GM18526 (cell line): ENCODE measurements around the gene C2CD3.

Experiments
- POLR2A ChIP-seq: IDR thresholded peaks from 3 replicates; pipeline ENCODE4 v1.6.1; 2011; ENCODE audit not compliant: insufficient read length; ENCODE audit errors: extremely low read depth

Gene C2CD3

DNA sequence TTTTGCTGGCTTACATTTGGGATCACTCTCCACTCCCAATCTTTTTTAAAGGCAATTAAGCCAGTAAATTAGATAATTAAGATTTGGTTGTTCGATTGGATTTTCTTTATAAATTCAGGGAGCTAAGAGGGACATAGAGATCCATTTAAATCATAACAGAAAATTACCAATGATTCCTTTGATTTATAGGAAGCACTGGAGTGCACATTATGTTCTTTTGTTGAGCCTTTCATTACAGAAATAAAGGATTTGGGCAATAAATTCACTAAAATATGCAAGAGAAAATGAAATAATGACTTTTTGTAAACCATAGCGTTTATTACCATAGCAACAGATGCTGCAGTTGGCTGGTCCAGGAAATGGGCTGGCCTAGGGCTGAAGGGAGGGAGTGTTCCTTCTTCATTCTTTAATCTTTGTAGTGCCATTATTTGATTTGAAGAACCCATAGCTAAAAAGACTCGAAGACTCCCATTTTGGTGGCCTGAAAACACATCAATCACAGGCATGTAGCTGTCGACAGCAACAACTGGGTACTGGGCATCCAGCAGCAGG, 73.0 kb downstream of the C2CD3 start:
- TF ChIP-seq POLR2A, result no peak

GRCh38 chr11:74094393-74094792, 76.4 kb downstream of the C2CD3 start:
- no peak for TF ChIP-seq POLR2A

- no peak for TF ChIP-seq POLR2A
Observed at GRCh38 chr11:74092425-74092824, 78.4 kb downstream of the C2CD3 start.

DNA sequence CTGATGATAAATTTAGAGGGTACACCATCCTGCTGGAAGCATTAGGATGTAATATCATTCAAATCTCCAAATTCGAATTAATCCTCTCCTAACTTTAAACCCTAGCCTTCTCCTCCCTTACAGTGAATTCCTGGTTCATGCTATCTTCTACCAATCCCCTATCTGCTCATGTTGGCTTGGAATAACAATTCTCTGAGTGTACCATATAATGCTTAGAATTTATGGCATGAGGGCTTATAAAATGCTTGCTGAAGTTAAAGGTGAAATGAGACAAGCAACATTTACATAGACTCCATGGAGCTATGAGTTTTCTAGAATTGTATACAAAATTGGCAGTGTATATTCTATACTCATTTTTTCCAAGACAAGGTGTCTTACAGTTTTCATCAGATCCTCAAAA, 79.3 kb downstream of the C2CD3 start:
- TF ChIP-seq POLR2A, result no peak

DNA sequence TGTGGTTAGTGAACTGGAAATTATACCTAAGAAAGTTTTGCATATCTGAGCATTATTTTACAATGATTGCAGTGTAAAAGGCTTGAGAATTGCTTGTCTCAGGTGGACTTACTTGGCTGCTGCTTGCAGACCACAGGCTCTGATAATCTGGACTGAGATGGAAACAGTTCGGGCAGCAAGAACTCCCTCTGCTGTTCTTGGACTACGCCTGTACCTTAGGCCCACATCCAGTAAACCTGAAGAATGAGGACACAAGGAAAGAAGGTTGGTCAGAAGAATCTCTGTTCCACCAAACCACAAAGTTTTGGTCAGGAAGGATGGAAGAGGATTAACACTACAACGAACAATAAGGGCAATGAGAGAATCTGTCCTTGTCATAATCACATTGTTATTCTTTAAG, 80.1 kb downstream of the C2CD3 start:
- TF ChIP-seq POLR2A, result no peak

- no peak for TF ChIP-seq POLR2A
Observed at GRCh38 chr11:74086242-74086884, 84.4 kb downstream of the C2CD3 start.

DNA sequence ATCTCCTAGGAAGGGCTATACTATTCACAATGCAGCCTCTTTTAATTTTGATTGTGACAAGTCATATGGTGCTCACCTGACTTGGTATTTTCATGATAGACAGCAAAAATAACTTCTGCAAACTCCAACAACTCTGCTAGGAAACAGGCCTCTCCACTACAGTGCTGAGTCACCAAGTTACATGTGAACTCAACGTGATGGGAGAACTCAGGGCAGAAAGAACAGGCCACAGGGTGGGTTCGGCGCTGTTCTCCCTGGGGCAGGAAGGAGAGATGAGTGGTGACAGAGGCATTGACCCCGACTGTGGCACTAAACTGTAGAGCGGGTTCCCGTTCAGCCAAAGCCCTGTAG, 85.3 kb downstream of the C2CD3 start:
- TF ChIP-seq POLR2A, result no peak

GRCh38 chr11:74084796-74085541, 85.8 kb downstream of the C2CD3 start:
- TF ChIP-seq POLR2A, result no peak

GRCh38 chr11:74081428-74081827, 89.4 kb downstream of the C2CD3 start:
- no peak for TF ChIP-seq POLR2A

GRCh38 chr11:74077193-74077592, 93.6 kb downstream of the C2CD3 start:
- TF ChIP-seq POLR2A, result no peak

- no peak for TF ChIP-seq POLR2A
Observed at GRCh38 chr11:74072721-74073120, 98.1 kb downstream of the C2CD3 start.

DNA sequence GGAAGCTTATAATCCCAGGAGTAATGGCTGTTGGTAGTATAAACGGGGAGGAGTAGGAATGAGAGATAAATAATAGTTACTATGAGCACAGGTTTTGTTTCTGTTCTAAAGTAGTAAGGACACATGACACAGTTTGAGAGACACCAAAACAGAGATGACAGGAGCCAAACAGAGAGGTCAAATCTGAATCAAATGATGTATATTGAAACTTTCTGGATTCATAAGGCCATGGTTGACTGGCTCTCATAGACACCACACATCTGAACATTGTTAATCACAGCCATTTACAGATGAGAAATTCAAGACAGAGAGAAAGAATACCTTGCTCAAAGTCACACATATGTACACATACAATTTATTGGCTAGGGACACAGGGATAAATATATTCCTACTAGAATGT, 98.5 kb downstream of the C2CD3 start:
- no peak for TF ChIP-seq POLR2A

GRCh38 chr11:74070723-74071492, 99.9 kb downstream of the C2CD3 start:
- no peak for TF ChIP-seq POLR2A

DNA sequence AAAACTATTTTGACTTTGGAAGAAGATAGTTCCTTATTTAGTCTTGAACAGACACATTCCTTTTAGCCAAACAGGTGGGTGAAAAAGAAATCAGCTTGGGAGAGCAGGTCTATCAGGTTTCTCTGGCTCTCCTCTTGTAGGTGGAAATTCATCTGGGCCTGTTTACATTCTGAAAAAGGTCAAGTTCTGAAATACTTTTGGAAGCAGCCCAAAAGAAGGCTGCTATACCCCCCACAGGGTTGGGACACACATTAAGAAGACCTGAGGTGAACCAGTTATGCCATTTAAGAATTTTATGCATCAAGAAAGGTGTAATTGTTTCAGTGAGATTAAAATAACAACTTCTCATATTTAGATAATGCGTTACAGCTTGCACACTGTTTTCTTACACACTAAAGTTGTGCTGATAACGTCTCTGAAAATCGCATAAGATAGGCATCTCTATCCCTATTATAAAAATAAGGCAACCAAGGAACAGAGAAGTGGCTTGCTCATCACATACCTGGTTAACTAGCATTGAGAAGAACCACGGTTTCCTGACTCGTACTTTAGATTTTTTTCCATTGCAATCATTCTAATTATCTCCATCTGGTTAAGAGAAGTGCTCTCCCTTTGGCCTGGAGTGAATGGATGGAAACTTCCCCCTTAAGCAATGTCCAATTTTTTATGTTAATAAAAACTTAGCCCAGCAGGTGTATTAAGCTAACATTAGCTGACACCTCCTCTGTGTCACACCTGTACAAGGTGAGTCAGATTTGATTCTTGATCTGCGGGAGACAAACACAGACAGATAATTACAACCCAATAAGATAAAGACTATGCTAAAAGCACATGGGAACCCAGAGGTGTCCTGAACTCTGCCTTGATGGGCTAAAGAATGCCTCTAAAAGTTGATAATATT, 101.4 kb downstream of the C2CD3 start:
- TF ChIP-seq POLR2A, result no peak
